Measurements from ENCODE around the gene ERGIC1.

ERGIC1 gene

DNA sequence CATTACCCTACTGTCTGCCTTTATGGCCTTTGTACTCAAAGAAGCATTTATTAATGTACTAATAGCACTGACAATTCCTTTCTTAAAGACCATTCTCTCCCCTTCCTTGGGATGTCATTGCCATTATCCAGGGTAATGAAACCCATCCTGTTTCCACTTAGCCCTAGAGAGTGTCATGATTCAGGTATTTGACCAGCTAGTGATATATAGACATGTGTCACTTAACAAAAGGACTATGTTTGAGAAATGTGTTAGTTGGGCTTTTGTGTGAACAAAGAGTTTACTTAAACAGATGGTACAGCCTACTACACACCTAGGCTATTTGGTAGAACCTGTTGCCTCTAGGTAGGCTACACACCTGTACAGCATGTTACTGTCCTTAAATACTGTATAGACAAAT lies 151.5 kb downstream of the ERGIC1 start:
- H3K4me3 ChIP-seq (replicated peaks; ENCODE audit: low read depth, low read length): peak overlapping the region; percentile 28
- no peak for DNase-seq (ENCODE audit: low read depth)
- TF ChIP-seq, protein P1, sequence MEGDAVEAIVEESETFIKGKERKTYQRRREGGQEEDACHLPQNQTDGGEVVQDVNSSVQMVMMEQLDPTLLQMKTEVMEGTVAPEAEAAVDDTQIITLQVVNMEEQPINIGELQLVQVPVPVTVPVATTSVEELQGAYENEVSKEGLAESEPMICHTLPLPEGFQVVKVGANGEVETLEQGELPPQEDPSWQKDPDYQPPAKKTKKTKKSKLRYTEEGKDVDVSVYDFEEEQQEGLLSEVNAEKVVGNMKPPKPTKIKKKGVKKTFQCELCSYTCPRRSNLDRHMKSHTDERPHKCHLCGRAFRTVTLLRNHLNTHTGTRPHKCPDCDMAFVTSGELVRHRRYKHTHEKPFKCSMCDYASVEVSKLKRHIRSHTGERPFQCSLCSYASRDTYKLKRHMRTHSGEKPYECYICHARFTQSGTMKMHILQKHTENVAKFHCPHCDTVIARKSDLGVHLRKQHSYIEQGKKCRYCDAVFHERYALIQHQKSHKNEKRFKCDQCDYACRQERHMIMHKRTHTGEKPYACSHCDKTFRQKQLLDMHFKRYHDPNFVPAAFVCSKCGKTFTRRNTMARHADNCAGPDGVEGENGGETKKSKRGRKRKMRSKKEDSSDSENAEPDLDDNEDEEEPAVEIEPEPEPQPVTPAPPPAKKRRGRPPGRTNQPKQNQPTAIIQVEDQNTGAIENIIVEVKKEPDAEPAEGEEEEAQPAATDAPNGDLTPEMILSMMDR (IDR thresholded peaks at IDR 0.05; ENCODE audit: low read length, missing control alignments): no peak

DNA sequence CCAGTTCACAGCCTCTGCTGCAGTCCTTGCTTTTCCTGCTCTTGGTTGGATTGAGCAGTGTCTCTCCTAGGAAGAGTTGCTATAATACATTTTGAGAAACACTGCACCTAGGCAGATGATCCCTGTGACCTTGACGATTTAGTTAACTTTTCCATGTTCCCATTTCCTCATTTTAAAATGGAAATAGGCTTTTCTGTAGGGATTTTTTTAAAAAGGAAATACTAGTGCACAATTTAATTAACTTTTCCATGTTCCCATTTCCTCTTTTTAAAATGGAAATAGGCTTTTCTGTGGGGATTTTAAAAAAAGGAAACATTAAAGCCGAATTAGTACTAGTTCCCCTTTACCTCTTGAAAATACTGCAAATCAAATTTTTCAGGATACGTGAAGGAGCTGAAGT lies 154.2 kb downstream of the ERGIC1 start:
- DNase-seq (ENCODE audit: low read depth): no peak
- H3K4me3 ChIP-seq (replicated peaks; ENCODE audit: low read depth, low read length): no peak overlapping the region
- TF ChIP-seq, protein P1 (IDR thresholded peaks at IDR 0.05; ENCODE audit: low read length, missing control alignments): no peak

DNA sequence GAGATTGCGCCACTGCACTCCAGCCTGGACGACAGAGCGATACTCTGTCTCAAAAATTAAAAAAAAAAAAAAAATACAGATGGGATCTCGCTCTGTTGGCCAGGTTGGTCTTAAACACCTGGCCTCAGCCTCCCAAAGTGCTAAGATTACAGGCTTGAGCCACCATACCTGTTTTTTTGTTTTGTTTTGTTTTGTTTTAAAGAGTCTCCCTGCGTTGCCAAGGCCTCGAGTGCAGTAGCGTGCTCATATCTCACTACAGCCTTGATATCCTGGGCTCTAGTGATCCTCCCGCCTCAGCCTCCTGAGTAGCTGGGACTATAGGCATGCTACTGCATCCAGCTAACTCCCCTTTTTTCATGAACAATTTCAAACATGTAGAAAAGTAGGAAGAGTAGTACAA lies 156.7 kb downstream of the ERGIC1 start:
- no peak overlapping the region for H3K4me3 ChIP-seq (replicated peaks; ENCODE audit: low read depth, low read length)
- no peak for DNase-seq (ENCODE audit: low read depth)
- TF ChIP-seq, protein P1 (IDR thresholded peaks at IDR 0.05; ENCODE audit: low read length, missing control alignments): no peak

DNA sequence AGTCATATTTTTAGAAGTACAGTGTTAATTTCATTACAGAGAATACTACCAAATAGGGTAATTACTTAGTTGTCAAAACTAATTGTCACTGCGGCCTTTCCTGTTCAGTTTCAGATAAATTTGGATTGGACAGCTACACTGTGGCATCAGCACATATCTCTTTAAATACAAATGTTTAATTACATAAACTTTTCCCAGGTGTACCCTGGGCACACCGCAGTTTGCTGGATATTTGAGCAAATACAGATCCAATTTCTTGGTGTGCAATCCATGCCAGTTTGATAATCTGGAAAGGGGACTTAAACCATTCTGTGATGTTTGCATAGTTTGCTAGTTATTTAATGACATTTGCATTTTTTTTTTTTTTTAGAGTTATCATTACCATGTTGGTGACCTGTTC lies 160.4 kb downstream of the ERGIC1 start:
- no peak for DNase-seq (ENCODE audit: low read depth)
- no peak overlapping the region for H3K4me3 ChIP-seq (replicated peaks; ENCODE audit: low read depth, low read length)
- TF ChIP-seq, protein P1 (IDR thresholded peaks at IDR 0.05; ENCODE audit: low read length, missing control alignments): no peak

DNA sequence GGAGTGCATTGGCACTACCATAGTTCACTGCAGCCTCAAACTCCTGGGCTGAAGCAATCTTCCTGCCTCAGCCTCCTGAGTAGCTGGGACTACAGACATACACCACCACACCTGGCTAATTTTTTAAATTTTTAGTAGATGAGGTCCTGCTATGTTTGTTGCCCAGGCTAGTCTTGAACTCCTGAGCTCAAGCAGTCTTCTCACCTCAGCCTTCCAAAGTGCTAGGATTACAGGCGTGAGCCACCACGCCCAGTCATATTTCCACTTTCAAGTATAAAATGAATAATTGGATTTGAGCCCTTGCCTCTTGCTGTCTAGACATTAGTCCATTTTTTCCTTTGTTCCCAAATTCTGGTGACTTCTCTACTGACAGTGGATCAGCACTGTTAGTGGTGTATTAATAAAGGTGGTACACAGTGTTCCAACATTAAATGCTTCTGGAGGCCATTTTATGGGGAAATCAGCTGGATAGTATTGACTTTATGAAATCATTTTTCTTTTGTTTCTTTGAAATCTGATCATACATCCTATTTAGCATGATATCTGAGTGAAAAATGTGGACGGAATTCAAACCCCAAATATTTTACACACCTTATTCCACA lies 165.4 kb downstream of the ERGIC1 start:
- DNase-seq (ENCODE audit: low read depth): no peak
- TF ChIP-seq, protein P1 (IDR thresholded peaks at IDR 0.05; ENCODE audit: low read length, missing control alignments): no peak
- no peak overlapping the region for H3K4me3 ChIP-seq (replicated peaks; ENCODE audit: low read depth, low read length)

DNA sequence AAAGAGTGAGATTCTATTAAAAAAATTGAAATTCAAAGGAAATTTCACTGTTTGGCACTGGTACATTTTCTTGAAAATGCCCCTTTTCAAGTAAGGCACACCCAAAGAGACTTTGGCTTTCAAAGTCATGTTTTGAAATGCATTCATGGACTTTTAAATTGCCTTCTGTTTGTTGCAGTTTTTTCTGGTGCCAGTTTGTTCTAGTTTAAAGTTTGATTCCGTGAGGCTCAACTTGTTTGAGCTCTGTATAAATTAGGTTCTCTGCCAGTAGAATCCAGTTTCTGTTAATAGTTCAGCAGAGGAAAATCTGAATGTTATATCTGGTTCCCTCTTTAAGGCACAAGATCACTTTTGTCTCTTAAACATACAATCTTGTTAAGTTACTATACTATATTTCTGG lies 165.9 kb downstream of the ERGIC1 start:
- no peak for DNase-seq (ENCODE audit: low read depth)
- TF ChIP-seq, protein P1 (IDR thresholded peaks at IDR 0.05; ENCODE audit: low read length, missing control alignments): no peak
- H3K4me3 ChIP-seq (replicated peaks; ENCODE audit: low read depth, low read length): no peak overlapping the region

DNA sequence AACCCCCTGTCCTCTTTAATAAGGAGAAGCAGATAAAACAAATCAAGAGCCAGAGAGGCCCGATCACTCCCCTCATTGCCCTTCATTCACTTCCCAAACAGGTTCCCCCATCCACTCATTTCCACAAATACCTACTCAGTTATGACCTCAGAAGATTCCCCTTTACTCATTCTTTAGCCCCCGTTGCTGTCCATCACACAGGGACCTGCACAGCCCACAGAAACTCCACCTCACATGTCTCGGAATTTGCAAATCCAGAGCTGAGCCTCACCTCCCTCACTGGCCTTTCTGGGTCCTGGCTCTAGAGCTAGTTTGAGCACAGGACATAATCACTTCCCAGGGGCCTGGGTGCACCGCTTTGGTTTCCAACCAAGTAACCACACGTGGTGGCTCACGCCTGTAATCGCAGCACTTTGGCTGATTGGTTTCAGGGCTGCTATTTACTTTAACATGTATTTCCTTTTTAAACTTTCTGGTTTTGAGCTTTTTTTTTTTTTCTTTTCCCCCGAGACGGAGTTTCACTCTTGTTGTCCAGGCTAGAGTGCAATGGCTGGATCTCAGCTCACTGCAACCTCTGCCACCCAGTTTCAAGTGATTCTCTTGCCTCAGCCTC lies 167.3 kb downstream of the ERGIC1 start:
- no peak for DNase-seq (ENCODE audit: low read depth)
- H3K4me3 ChIP-seq (replicated peaks; ENCODE audit: low read depth, low read length): no peak overlapping the region
- TF ChIP-seq, protein P1 (IDR thresholded peaks at IDR 0.05; ENCODE audit: low read length, missing control alignments): no peak

All from fibroblast of pulmonary artery (primary cell).